Ovary (tissue), 3 donors: Measurements from ENCODE around the gene ATF2.

Source experiments
- CTCF ChIP-seq, 3 donors: fragments of 450-650 bp in 2 of 3; fragments of 200-600 bp in 1 of 3; IDR thresholded peaks; one replicate each; pipeline versions ENCODE4 v1.5.1 to v1.8.0; 2016 to 2022; ENCODE audit warnings: antibody characterized with exemption in 3 of 3, mild to moderate bottlenecking in 1 of 3
- EP300 ChIP-seq: sonication (generic); formaldehyde crosslinking; IDR thresholded peaks from one replicate; pipeline ENCODE4 v1.6.1; 2017; ENCODE audit warnings: antibody characterized with exemption
- POLR2A ChIP-seq: fragments of 450-650 bp; IDR thresholded peaks from one replicate; pipeline ENCODE4 v1.6.1; 2017; ENCODE audit warnings: antibody characterized with exemption, mild to moderate bottlenecking, moderate library complexity
- donor health status: DM: no; HTN: no; CAD: no.

- TF ChIP-seq CTCF (IDR thresholded peaks at IDR 0.05) (no peak), POLR2A (no peak), EP300 (no peak)
These were observed 66.5 kb downstream of the ATF2 start for GRCh38 chr2:175101514-175101913.
